HL-60 (cell line): ENCODE results near the gene AFF1.
A peak's percentile ranks its signal among the peaks of the same experiment; 100 is the strongest.

Source experiments
- DNase-seq, 2 experiments: peaks; one replicate each; pipeline ENCODE4 v3.0.0-alpha.2; 2010 to 2020; ENCODE audit warnings: low read depth in 1 of 2, low spot score in 1 of 2
- H3K27ac ChIP-seq: fragments of 250-450 bp; sonication (Bioruptor Pico); replicated peaks from 2 replicates; pipeline ENCODE4 v1.5.1; 2020; ENCODE audit warnings: mild to moderate bottlenecking, moderate library complexity
- H3K27me3 ChIP-seq: fragments of 250-450 bp; sonication (Bioruptor Pico); 2 replicates; pipeline ENCODE4 v1.5.1; 2021; ENCODE audit warnings: mild to moderate bottlenecking, moderate library complexity; ENCODE audit not compliant: insufficient read depth, poor library complexity, severe bottlenecking
- H3K4me3 ChIP-seq: replicated peaks from 2 replicates; pipeline ENCODE4 v1.5.1; 2011; ENCODE audit warnings: mild to moderate bottlenecking, control low read depth, low read length; ENCODE audit not compliant: insufficient read depth
- GABPA ChIP-seq: IDR thresholded peaks from 2 replicates; pipeline ENCODE4 v1.6.1; 2012; ENCODE audit warnings: low read depth
- POLR2AphosphoS5 ChIP-seq: IDR thresholded peaks from 2 replicates; pipeline ENCODE4 v1.6.1; 2012; ENCODE audit warnings: low read depth
- REST ChIP-seq: IDR thresholded peaks from 2 replicates; pipeline ENCODE4 v1.6.1; 2012; ENCODE audit warnings: low read depth; ENCODE audit not compliant: insufficient replicate concordance
- SPI1 ChIP-seq: IDR thresholded peaks from 2 replicates; pipeline ENCODE4 v1.6.1; 2012; ENCODE audit warnings: low read depth, mild to moderate bottlenecking, borderline replicate concordance
- TF ChIP-seq, protein P1 (sequence below): IDR thresholded peaks from one replicate; pipeline ENCODE4 v1.5.1; 2011; ENCODE audit warnings: low read length, control low read depth, inconsistent platforms; ENCODE audit not compliant: insufficient read depth

Gene AFF1

DNA sequence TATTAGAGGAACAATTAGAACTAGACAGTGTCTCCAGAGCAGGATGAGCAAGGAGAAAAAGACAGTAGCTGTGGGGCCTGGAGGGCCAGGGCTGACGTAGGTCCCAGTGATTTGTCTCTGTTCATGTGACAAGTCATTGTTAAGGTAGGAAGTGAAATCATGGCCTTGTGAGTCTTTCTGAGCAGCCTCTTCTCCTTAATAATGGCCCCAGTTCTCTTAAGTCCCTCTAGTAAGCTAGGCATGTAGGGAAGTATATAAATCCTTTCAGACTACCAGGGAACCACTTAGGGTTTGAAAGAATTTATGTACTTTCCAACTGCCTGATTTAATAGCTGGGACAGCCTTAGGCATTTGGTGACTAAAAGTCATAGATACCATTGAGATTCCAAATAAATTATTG, 152.6 kb downstream of the AFF1 start:
- DNase-seq: no peak
- TF ChIP-seq, protein P1, sequence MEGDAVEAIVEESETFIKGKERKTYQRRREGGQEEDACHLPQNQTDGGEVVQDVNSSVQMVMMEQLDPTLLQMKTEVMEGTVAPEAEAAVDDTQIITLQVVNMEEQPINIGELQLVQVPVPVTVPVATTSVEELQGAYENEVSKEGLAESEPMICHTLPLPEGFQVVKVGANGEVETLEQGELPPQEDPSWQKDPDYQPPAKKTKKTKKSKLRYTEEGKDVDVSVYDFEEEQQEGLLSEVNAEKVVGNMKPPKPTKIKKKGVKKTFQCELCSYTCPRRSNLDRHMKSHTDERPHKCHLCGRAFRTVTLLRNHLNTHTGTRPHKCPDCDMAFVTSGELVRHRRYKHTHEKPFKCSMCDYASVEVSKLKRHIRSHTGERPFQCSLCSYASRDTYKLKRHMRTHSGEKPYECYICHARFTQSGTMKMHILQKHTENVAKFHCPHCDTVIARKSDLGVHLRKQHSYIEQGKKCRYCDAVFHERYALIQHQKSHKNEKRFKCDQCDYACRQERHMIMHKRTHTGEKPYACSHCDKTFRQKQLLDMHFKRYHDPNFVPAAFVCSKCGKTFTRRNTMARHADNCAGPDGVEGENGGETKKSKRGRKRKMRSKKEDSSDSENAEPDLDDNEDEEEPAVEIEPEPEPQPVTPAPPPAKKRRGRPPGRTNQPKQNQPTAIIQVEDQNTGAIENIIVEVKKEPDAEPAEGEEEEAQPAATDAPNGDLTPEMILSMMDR: no peak
- Histone ChIP-seq H3K27me3 (no peaks in the 10 kb centered on the region), H3K27ac (no peak overlapping the region; the same call in 1 of the 2 replicates), H3K4me3 (no peak overlapping the region)

- no peak for TF ChIP-seq POLR2AphosphoS5
- TF ChIP-seq SPI1: peak; percentile 37; the same call in 1 of the 2 replicates
- H3K27ac ChIP-seq: no peak overlapping the region
Measured at GRCh38 chr4:87088186-87088585, 153.4 kb downstream of the AFF1 start.

DNA sequence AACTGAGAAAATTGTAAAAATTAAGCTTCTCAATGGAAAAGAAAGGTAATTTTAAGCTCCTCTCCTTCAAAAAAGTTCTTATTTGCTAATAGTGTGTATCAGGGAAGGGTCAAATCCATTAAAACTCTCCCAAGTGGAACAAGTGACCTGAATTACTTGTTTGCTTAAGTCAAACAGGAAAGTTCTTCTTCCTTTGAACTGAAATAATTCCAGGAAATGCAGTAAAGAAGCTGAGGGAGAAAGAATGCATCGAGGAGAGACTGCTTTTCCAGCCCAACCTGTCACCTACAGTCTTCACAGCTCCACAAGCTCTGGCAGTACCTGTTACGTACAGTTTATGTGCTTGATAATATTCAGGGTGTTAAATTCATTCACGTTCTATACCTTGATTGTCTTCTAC, 154.6 kb downstream of the AFF1 start:
- Histone ChIP-seq H3K27ac (no peak overlapping the region), H3K27me3 (no peaks in the 10 kb centered on the region), H3K4me3 (no peak overlapping the region)
- no peak for DNase-seq
- TF ChIP-seq SPI1: no peak
- no peak for TF ChIP-seq GABPA
- TF ChIP-seq, protein P1: no peak
- no peak for TF ChIP-seq POLR2AphosphoS5
- no peak for TF ChIP-seq REST

More at GRCh38 chr4:87088186-87088585, 153.4 kb downstream of the AFF1 start:
- H3K27me3 ChIP-seq: no peaks in the 10 kb centered on the region
- DNase-seq: peak in 1 of 2 experiments; percentile 85
- no peak overlapping the region for H3K4me3 ChIP-seq

GRCh38 chr4:87090305-87090704, 155.5 kb downstream of the AFF1 start:
- Histone ChIP-seq H3K4me3 (no peak overlapping the region), H3K27ac (no peak overlapping the region), H3K27me3 (no peaks in the 10 kb centered on the region)
- no peak for TF ChIP-seq SPI1
- TF ChIP-seq POLR2AphosphoS5: no peak
- TF ChIP-seq, protein P1: no peak
- TF ChIP-seq REST: no peak
- no peak for TF ChIP-seq GABPA
- DNase-seq: no peak
